Skeletal muscle cell (primary cell): ENCODE measurements around the gene PTPMT1.
"Not testable (repeated sequence)": the region's sequence is repeated elsewhere in the genome, so short reads cannot be mapped to it uniquely, and the experiment has no call there.

Experiments
- DNase-seq: peaks from one replicate; pipeline ENCODE4 v3.0.0-alpha.2; 2010; ENCODE audit warnings: low read depth
- H3K4me3 ChIP-seq: 2 replicates; pipeline ENCODE4 v1.5.1; 2011; ENCODE audit warnings: low read depth, mild to moderate bottlenecking, control low read depth, low read length, moderate library complexity

PTPMT1 gene

GRCh38 chr11:47565340-47566148 lies at the start of gene PTPMT1:
TSS of gene PTPMT1 (plus strand) at chr11:47565599. CDS start at chr11:47565623, 24 bp downstream.
- DNase-seq, result peak; percentile 29
- H3K4me3 ChIP-seq, result peak within 1 kb of the TSS; percentile 76

GRCh38 chr11:47516155-47516554 lies 49.2 kb upstream of the PTPMT1 start:
- H3K4me3 ChIP-seq, result no peak overlapping the region
- no peak for DNase-seq

- no peak for DNase-seq
- H3K4me3 ChIP-seq, result no peak overlapping the region
These were observed 48.2 kb upstream of the PTPMT1 start for GRCh38 chr11:47516984-47517853.

- H3K4me3 ChIP-seq, result no peak overlapping the region
- no peak for DNase-seq
These were observed 47.0 kb upstream of the PTPMT1 start for GRCh38 chr11:47518212-47518964.

GRCh38 chr11:47523490-47524225 lies 41.7 kb upstream of the PTPMT1 start:
- no peak overlapping the region for H3K4me3 ChIP-seq
- peak; percentile 62 for DNase-seq

- DNase-seq, result no peak
- no peak overlapping the region for H3K4me3 ChIP-seq
These were observed 41.0 kb upstream of the PTPMT1 start for GRCh38 chr11:47524291-47524874.

- H3K4me3 ChIP-seq, DNase-seq: not testable (repeated sequence)
These were observed 39.4 kb upstream of the PTPMT1 start for GRCh38 chr11:47526032-47526431.

GRCh38 chr11:47527186-47527585 lies 38.2 kb upstream of the PTPMT1 start:
- no peak overlapping the region for H3K4me3 ChIP-seq
- no peak for DNase-seq

GRCh38 chr11:47529951-47530350 lies 35.4 kb upstream of the PTPMT1 start:
- DNase-seq, result no peak
- H3K4me3 ChIP-seq, result no peak overlapping the region

- DNase-seq, H3K4me3 ChIP-seq: not testable (repeated sequence)
These were observed 34.7 kb upstream of the PTPMT1 start for GRCh38 chr11:47530721-47531120.

GRCh38 chr11:47531666-47532065 lies 33.7 kb upstream of the PTPMT1 start:
- H3K4me3 ChIP-seq, result no peak overlapping the region
- no peak for DNase-seq

- no peak for DNase-seq
- H3K4me3 ChIP-seq, result no peak overlapping the region
These were observed 32.7 kb upstream of the PTPMT1 start for GRCh38 chr11:47532597-47533213.

GRCh38 chr11:47533690-47534151 lies 31.7 kb upstream of the PTPMT1 start:
- DNase-seq, result no peak

GRCh38 chr11:47534704-47535251 lies 30.6 kb upstream of the PTPMT1 start:
- no peak for DNase-seq
- H3K4me3 ChIP-seq, result no peak overlapping the region

More at GRCh38 chr11:47533690-47534151, 31.7 kb upstream of the PTPMT1 start:
- no peak overlapping the region for H3K4me3 ChIP-seq

- DNase-seq, result no peak
- no peak overlapping the region for H3K4me3 ChIP-seq
These were observed 28.5 kb upstream of the PTPMT1 start for GRCh38 chr11:47536915-47537314.

- H3K4me3 ChIP-seq, result no peak overlapping the region
- DNase-seq, result no peak
These were observed 26.4 kb upstream of the PTPMT1 start for GRCh38 chr11:47538741-47539565.

GRCh38 chr11:47539681-47540039 lies 25.7 kb upstream of the PTPMT1 start:
- no peak overlapping the region for H3K4me3 ChIP-seq
- DNase-seq, result no peak
